K562 (cell line): ENCODE measurements around the gene KL. TPM values are rescaled to one million over a fixed set of nuclear protein-coding genes. Genes with fewer than 3 reads are reported as not detected.

Experiments used
- ATAC-seq: fragments of 200-7000 bp; cut with Tn5 transposase; 3 replicates; pipeline ENCODE4 v1.9.1; 2020; ENCODE audit warnings: moderate library complexity
- BruUV-seq: library from RNA; stranded (reverse); fragments of 400-500 nt; replicated peaks from 2 replicates; lab custom pipeline; 2021; lab: Mats Ljungman, UMichigan
- CTCF ChIA-PET: fragments of 300-600 bp; formaldehyde crosslinking; extraction: SDS; loops from one replicate; lab custom pipeline; 2021; ENCODE audit warnings: low intra/inter-chr PET ratio; lab: Yijun Ruan, JAX
- POLR2A ChIA-PET: fragments of 300-600, 350-650 bp; sonication (Branson Sonifier 250); formaldehyde crosslinking; extraction: SDS; loops from one replicate; lab custom pipeline; 2021; ENCODE audit warnings: antibody characterized with exemption, inconsistent platforms; lab: Yijun Ruan, JAX
- DNase-seq, 4 experiments: peaks; one replicate each; pipeline versions ENCODE4 v3.0.0 to v3.0.0-alpha.2; 2011 to 2018; ENCODE audit warnings: low spot score in 3 of 4, mixed read lengths in 3 of 4; ENCODE audit errors: extremely low read depth in 1 of 4
- FAIRE-seq: peaks from 2 replicates; lab custom pipeline; 2011; peaks lifted over from hg19 to GRCh38; lab: Jason Lieb, UNC
- H2AFZ ChIP-seq: 2 replicates; pipeline ENCODE4 v1.6.0; 2011; ENCODE audit warnings: low read depth, low read length, control low read depth, inconsistent platforms
- H3K27ac ChIP-seq: fragments of 200-600 bp; 3 replicates; pipeline ENCODE4 v1.8.0; 2011; ENCODE audit warnings: low read depth, mild to moderate bottlenecking, control low read depth, inconsistent platforms, low read length, moderate library complexity, mixed read lengths; ENCODE audit errors: extremely low read depth
- H3K27me3 ChIP-seq, 2 experiments: fragments of 300-600 bp in 1 of 2; 2 replicates in 1 of 2; 3 replicates in 1 of 2; pipeline versions ENCODE4 v1.6.0 to v1.8.0; 2011; ENCODE audit warnings: inconsistent platforms in 2 of 2, low read length in 2 of 2, mild to moderate bottlenecking in 1 of 2, mixed read lengths in 1 of 2, moderate library complexity in 1 of 2; ENCODE audit not compliant: control insufficient read depth in 2 of 2, insufficient read depth in 2 of 2
- H3K36me3 ChIP-seq: fragments of 300-600 bp; 3 replicates; pipeline ENCODE4 v1.8.0; 2011; ENCODE audit warnings: mild to moderate bottlenecking, low read length, inconsistent platforms; ENCODE audit not compliant: control insufficient read depth, insufficient read depth
- H3K4me1 ChIP-seq, 2 experiments: fragments of 200-600 bp in 1 of 2; replicated peaks in 1 of 2; 2 replicates in 1 of 2; 3 replicates in 1 of 2; pipeline versions ENCODE4 v1.5.1 to v1.8.0; 2011; ENCODE audit warnings: inconsistent platforms in 2 of 2, low read length in 2 of 2, mild to moderate bottlenecking in 1 of 2, mixed read lengths in 1 of 2, moderate library complexity in 1 of 2; ENCODE audit not compliant: control insufficient read depth in 2 of 2, insufficient read depth in 2 of 2
- H3K4me2 ChIP-seq: 2 replicates; pipeline ENCODE4 v1.6.1; 2011; ENCODE audit warnings: low read length, control low read depth, inconsistent platforms, mixed read lengths; ENCODE audit not compliant: insufficient read depth
- H3K4me3 ChIP-seq: fragments of 200-600 bp; sonication (generic), shearing (Covaris generic); 2 replicates; pipeline ENCODE4 v1.5.1; 2016; ENCODE audit warnings: control low read depth, inconsistent platforms
- H3K79me2 ChIP-seq: fragments of 200-600 bp; 3 replicates; pipeline ENCODE4 v1.8.0; 2011; ENCODE audit warnings: low read length, inconsistent platforms; ENCODE audit not compliant: control insufficient read depth, insufficient read depth
- H3K9ac ChIP-seq, 2 experiments: 2 replicates each; pipeline versions ENCODE4 v1.6.0 to v1.6.1; 2011; ENCODE audit warnings: low read depth in 2 of 2, low read length in 2 of 2, control low read depth in 1 of 2, inconsistent platforms in 1 of 2, mild to moderate bottlenecking in 1 of 2, mixed read lengths in 1 of 2; ENCODE audit not compliant: insufficient read depth in 1 of 2
- H3K9me1 ChIP-seq: one replicate; pipeline ENCODE4 v1.6.0; 2011; ENCODE audit warnings: inconsistent platforms, mild to moderate bottlenecking, low read length, moderate library complexity; ENCODE audit not compliant: control insufficient read depth, insufficient read depth
- H3K9me3 ChIP-seq: replicated peaks from 2 replicates; pipeline ENCODE4 v1.5.1; 2011; ENCODE audit warnings: low read depth, low read length, inconsistent platforms; ENCODE audit not compliant: control insufficient read depth, insufficient read depth
- H4K20me1 ChIP-seq: replicated peaks from 2 replicates; pipeline ENCODE4 v1.6.1; 2011; ENCODE audit warnings: low read length, inconsistent platforms, mixed read lengths; ENCODE audit not compliant: control insufficient read depth, insufficient read depth
- CEBPG ChIP-seq, 3 experiments: fragments of 200-800 bp in 1 of 3; sonication (Bioruptor generic) in 1 of 3; sonication (generic) in 1 of 3; formaldehyde crosslinking in 1 of 3; IDR thresholded peaks in 2 of 3; conservative IDR thresholded peaks in 1 of 3; 2 replicates each; pipeline versions ENCODE4 v1.6.1 to v1.8.0; 2016 to 2022; ENCODE audit warnings: missing compliant biosample characterization in 2 of 3, missing genetic modification characterization in 2 of 3, mild to moderate bottlenecking in 1 of 3, missing genetic modification reagents in 1 of 3
- CREB1 ChIP-seq, 2 experiments: sonication (generic) in 1 of 2; formaldehyde crosslinking in 1 of 2; IDR thresholded peaks; 2 replicates each; pipeline versions ENCODE4 v1.6.1 to v1.8.0; 2012 to 2022; ENCODE audit warnings: inconsistent platforms in 1 of 2, mild to moderate bottlenecking in 1 of 2, missing genetic modification reagents in 1 of 2, moderate library complexity in 1 of 2
- CREM ChIP-seq: IDR thresholded peaks from 2 replicates; pipeline ENCODE4 v1.6.1; 2014; ENCODE audit warnings: antibody characterized with exemption, low read depth
- E2F4 ChIP-seq: sonication (generic); formaldehyde crosslinking; IDR thresholded peaks from 2 replicates; pipeline ENCODE4 v1.8.0; 2022; ENCODE audit warnings: mild to moderate bottlenecking, low read depth, missing genetic modification reagents
- GTF2E2 ChIP-seq: fragments of 200-800 bp; sonication (Bioruptor generic); IDR thresholded peaks from 2 replicates; pipeline ENCODE4 v1.6.1; 2016; ENCODE audit warnings: missing genetic modification characterization, missing compliant biosample characterization
- MAFF ChIP-seq: IDR thresholded peaks from 2 replicates; pipeline ENCODE4 v1.6.1; 2012; ENCODE audit warnings: low read length, improper control_type of control experiment
- NR2F6 ChIP-seq: fragments of 450-650 bp; formaldehyde crosslinking; IDR thresholded peaks from 2 replicates; pipeline ENCODE4 v1.4.0; 2020; ENCODE audit warnings: mild to moderate bottlenecking
- PTTG1 ChIP-seq: fragments of 450-650 bp; IDR thresholded peaks from 2 replicates; pipeline ENCODE4 v1.6.1; 2016; ENCODE audit warnings: low read depth, mild to moderate bottlenecking, missing genetic modification characterization, missing compliant biosample characterization
- RFX1 ChIP-seq: fragments of 450-650 bp; IDR thresholded peaks from 2 replicates; pipeline ENCODE4 v1.6.1; 2016; ENCODE audit warnings: mild to moderate bottlenecking, moderate library complexity
- TAF15 ChIP-seq: fragments of 200-400 bp; formaldehyde crosslinking; IDR thresholded peaks from 2 replicates; pipeline ENCODE4 v1.6.1; 2017; ENCODE audit warnings: mild to moderate bottlenecking, low read depth, low read length, moderate library complexity
- ZNF143 ChIP-seq: sonication (generic); formaldehyde crosslinking; IDR thresholded peaks from 2 replicates; pipeline ENCODE4 v1.9.0; 2022; ENCODE audit warnings: mild to moderate bottlenecking, missing genetic modification reagents
- ZNF347 ChIP-seq: fragments of 450-650 bp; formaldehyde crosslinking; IDR thresholded peaks from 2 replicates; pipeline ENCODE4 v1.4.0; 2020; ENCODE audit warnings: low read depth, mild to moderate bottlenecking, moderate library complexity
- ZNF354B ChIP-seq: fragments of 250-450 bp; sonication (Bioruptor Pico); IDR thresholded peaks from 2 replicates; pipeline ENCODE4 v1.4.0; 2020
- ZNF384 ChIP-seq: IDR thresholded peaks from 2 replicates; pipeline ENCODE4 v1.6.1; 2012; ENCODE audit warnings: low read depth, low read length, improper control_type of control experiment
- WGBS: fragments of 100-300 bp; shearing (Covaris generic); methylation state at CpG from one replicate; pipeline ENCODE4 v1.1.6; 2016; ENCODE audit warnings: low coverage, mixed read lengths; ENCODE audit not compliant: insufficient coverage; ENCODE audit errors: missing lambda C conversion rate; 5-methylcytosine and 5-hydroxymethylcytosine counted together
- in situ Hi-C: fragments of 300-500 bp; cut with MboI; formaldehyde crosslinking; loops from 4 replicates; pipeline ENCODE4 v1.15.0; 2018; ENCODE audit warnings: inconsistent platforms, mixed read lengths
- intact Hi-C: fragments of 100-400 bp; cut with micrococcal nuclease; formaldehyde crosslinking; loops from 2 replicates; pipeline ENCODE4 v1.14.2; 2022
- polyA plus RNA-seq, 8 experiments: library from polyadenylated mRNA; depleted of rRNA in 4 of 8; stranded (reverse) in 5 of 8; unstranded in 3 of 8; fragments of >200 nt; fragmentation: Nextera tagmentation in 2 of 8; fragmentation: Illumina TruSeq in 1 of 8; extraction: Ambion mirVana in 2 of 8; extraction: Trizol in 1 of 8; gene quantifications; 2 replicates each; pipeline versions ENCODE4 v1.2.1 to v1.2.3, GENCODE V29; 2011 to 2014; ENCODE audit warnings: inconsistent platforms in 1 of 8, missing spikeins in 1 of 8
- total RNA-seq, 7 experiments: library from RNA; depleted of rRNA in 6 of 7; stranded (reverse); fragments of >200 nt in 6 of 7; fragmentation: Illumina TruSeq in 2 of 7; extraction: Trizol in 2 of 7; gene quantifications; 2 replicates each; pipeline versions ENCODE4 v1.2.1 to v1.2.3, GENCODE V29; 2011 to 2021; ENCODE audit warnings: low replicate concordance in 1 of 7
- TF ChIP-seq, protein P1 (sequence below): fragments of 450-650 bp; conservative IDR thresholded peaks from 2 replicates; pipeline ENCODE4 v1.6.1; 2016; ENCODE audit warnings: missing genetic modification characterization, low read depth, mild to moderate bottlenecking, control low read depth, missing compliant biosample characterization

KL gene
- total and polyA plus RNA-seq, 9 of the 15 experiments (the other 6 are each of a cell fraction or from before 2014, with no cell fraction given), result not detected

- ATAC-seq, result no peak
- Histone ChIP-seq H3K27ac (no peak overlapping the region), H3K27me3 (no peaks in the 10 kb centered on the region; a peak in 1 of 5 replicates), H3K4me3 (no peak overlapping the region), H3K9me1 (no peaks in the 10 kb centered on the region)
- 0% methylated on average over 8 of the region's 8 CpGs for WGBS
- CTCF ChIA-PET, result no interaction called here
- TF ChIP-seq CEBPG (CRISPR knock-in tag; IDR thresholded peaks at IDR 0.05) (no peak), CEBPG (tag; conservative IDR thresholded peaks at IDR 0.05 in 1 of 2, IDR thresholded peaks at IDR 0.05 in 1 of 2) (no peak), TAF15 (no peak), RFX1 (no peak), GTF2E2 (tag) (no peak), E2F4 (no peak), CREM (no peak), CREB1 (IDR thresholded peaks at IDR 0.05) (no peak), CREB1 (CRISPR knock-in tag; IDR thresholded peaks at IDR 0.05) (no peak), PTTG1 (tag) (no peak), ZNF347 (CRISPR knock-in tag) (no peak), ZNF354B (CRISPR knock-in tag) (no peak), MAFF (no peak), NR2F6 (CRISPR knock-in tag) (no peak), ZNF384 (no peak), ZNF143 (no peak)
- TF ChIP-seq, protein P1, sequence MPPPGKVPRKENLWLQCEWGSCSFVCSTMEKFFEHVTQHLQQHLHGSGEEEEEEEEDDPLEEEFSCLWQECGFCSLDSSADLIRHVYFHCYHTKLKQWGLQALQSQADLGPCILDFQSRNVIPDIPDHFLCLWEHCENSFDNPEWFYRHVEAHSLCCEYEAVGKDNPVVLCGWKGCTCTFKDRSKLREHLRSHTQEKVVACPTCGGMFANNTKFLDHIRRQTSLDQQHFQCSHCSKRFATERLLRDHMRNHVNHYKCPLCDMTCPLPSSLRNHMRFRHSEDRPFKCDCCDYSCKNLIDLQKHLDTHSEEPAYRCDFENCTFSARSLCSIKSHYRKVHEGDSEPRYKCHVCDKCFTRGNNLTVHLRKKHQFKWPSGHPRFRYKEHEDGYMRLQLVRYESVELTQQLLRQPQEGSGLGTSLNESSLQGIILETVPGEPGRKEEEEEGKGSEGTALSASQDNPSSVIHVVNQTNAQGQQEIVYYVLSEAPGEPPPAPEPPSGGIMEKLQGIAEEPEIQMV (tag), result no peak
- TF ChIP-seq, all 486 proteins: peak for 0
- Histone ChIP-seq H4K20me1 (no peaks in the 10 kb centered on the region), H3K36me3 (no peaks in the 10 kb centered on the region), H3K9ac (no peak overlapping the region), H3K4me1 (no peaks in the 10 kb centered on the region), H2AFZ (no peak overlapping the region), H3K79me2 (no peaks in the 10 kb centered on the region), H3K9me3 (no peaks in the 10 kb centered on the region), H3K4me2 (no peak overlapping the region)
- POLR2A ChIA-PET, result no interaction called here
- intact Hi-C loops, result no loop called here
- no peak for FAIRE-seq
- DNase-seq, result no peak
- in situ Hi-C loops, result no loop called here
- BruUV-seq, result no TSS peak
Measured at GRCh38 chr13:32988608-32989289, 27.5 kb upstream of the KL start.
